GM19395 (cell line): ENCODE measurements around the gene TMED1.

Experiments used
- ATAC-seq: cut with Tn5 transposase; IDR thresholded peaks from one replicate; pipeline ENCODE4 v1.9.1; 2021; ENCODE audit warnings: mild to moderate bottlenecking, moderate library complexity; ENCODE audit not compliant: unreplicated experiment

Gene TMED1

GRCh38 chr19:10812196-10812595 lies 23.8 kb downstream of the TMED1 start:
- ATAC-seq = no peak

GRCh38 chr19:10811391-10812111 lies 24.5 kb downstream of the TMED1 start:
- ATAC-seq = no peak

- ATAC-seq = no peak
Measured at GRCh38 chr19:10809651-10810285, 26.2 kb downstream of the TMED1 start.

GRCh38 chr19:10808937-10809649 lies 26.9 kb downstream of the TMED1 start:
- ATAC-seq = no peak

- no peak for ATAC-seq
Measured at GRCh38 chr19:10805758-10806247, 30.2 kb downstream of the TMED1 start.

- ATAC-seq = no peak
Measured at GRCh38 chr19:10805065-10805757, 30.8 kb downstream of the TMED1 start.

- no peak for ATAC-seq
Measured at GRCh38 chr19:10803252-10803651, 32.8 kb downstream of the TMED1 start.

GRCh38 chr19:10802479-10802878 lies 33.5 kb downstream of the TMED1 start:
- no peak for ATAC-seq

GRCh38 chr19:10800488-10800887 lies 35.5 kb downstream of the TMED1 start:
- no peak for ATAC-seq

- no peak for ATAC-seq
Measured at GRCh38 chr19:10797541-10798256, 38.3 kb downstream of the TMED1 start.

- no peak for ATAC-seq
Measured at GRCh38 chr19:10797078-10797477, 38.9 kb downstream of the TMED1 start.

- no peak for ATAC-seq
Measured at GRCh38 chr19:10796653-10797052, 39.4 kb downstream of the TMED1 start.

GRCh38 chr19:10789866-10790265 lies 46.1 kb downstream of the TMED1 start:
- ATAC-seq = no peak

GRCh38 chr19:10788146-10788545 lies 47.9 kb downstream of the TMED1 start:
- no peak for ATAC-seq

- no peak for ATAC-seq
Measured at GRCh38 chr19:10784257-10784656, 51.8 kb downstream of the TMED1 start.

- no peak for ATAC-seq
Measured at GRCh38 chr19:10782795-10783194, 53.2 kb downstream of the TMED1 start.
